Neuronal stem cell (in vitro differentiated cells): Measurements from ENCODE around the gene CLTRN.

Source experiments
- DNase-seq: peaks from one replicate; pipeline ENCODE4 v3.0.0-alpha.2; 2013; ENCODE audit warnings: low spot score
- H2AFZ ChIP-seq: one replicate; pipeline ENCODE4 v1.6.1; 2013; ENCODE audit warnings: mild to moderate bottlenecking, low read length, inconsistent platforms
- H2AK5ac ChIP-seq: 2 replicates; pipeline ENCODE4 v1.6.1; 2013; ENCODE audit warnings: low read depth, mild to moderate bottlenecking, inconsistent platforms, low read length, moderate library complexity, mixed read lengths
- H2BK120ac ChIP-seq: 2 replicates; pipeline ENCODE4 v1.6.1; 2013; ENCODE audit warnings: low read depth, mild to moderate bottlenecking, inconsistent platforms, low read length, moderate library complexity, mixed read lengths
- H2BK12ac ChIP-seq: one replicate; pipeline ENCODE4 v1.6.1; 2013; ENCODE audit warnings: low read length, inconsistent platforms
- H2BK15ac ChIP-seq: 2 replicates; pipeline ENCODE4 v1.6.1; 2013; ENCODE audit warnings: mild to moderate bottlenecking, low read length, inconsistent platforms, mixed read lengths
- H2BK5ac ChIP-seq: one replicate; pipeline ENCODE4 v1.6.1; 2013; ENCODE audit warnings: inconsistent platforms, mild to moderate bottlenecking, low read length, moderate library complexity
- H3K14ac ChIP-seq: one replicate; pipeline ENCODE4 v1.6.1; 2013; ENCODE audit warnings: low read length, inconsistent platforms
- H3K18ac ChIP-seq: 2 replicates; pipeline ENCODE4 v1.6.1; 2013; ENCODE audit warnings: low read length, inconsistent platforms
- H3K23ac ChIP-seq: 2 replicates; pipeline ENCODE4 v1.6.1; 2013; ENCODE audit warnings: low read depth, mild to moderate bottlenecking, mixed read lengths, low read length, inconsistent platforms; ENCODE audit not compliant: poor library complexity
- H3K27ac ChIP-seq: replicated peaks from 3 replicates; pipeline ENCODE4 v1.5.1; 2013; ENCODE audit warnings: low read length, inconsistent platforms
- H3K27me3 ChIP-seq, 3 experiments: 2 replicates each; pipeline ENCODE4 v1.6.1; 2013; ENCODE audit warnings: low read length in 3 of 3, mild to moderate bottlenecking in 2 of 3, inconsistent platforms in 1 of 3, low read depth in 1 of 3, mixed read lengths in 1 of 3, moderate library complexity in 1 of 3; ENCODE audit not compliant: control insufficient read depth in 3 of 3, insufficient read depth in 3 of 3
- H3K36me3 ChIP-seq, 2 donors: replicated peaks in 1 of 2; 2 replicates each; pipeline ENCODE4 v1.6.1; 2013; ENCODE audit warnings: low read length in 2 of 2; ENCODE audit not compliant: control insufficient read depth in 2 of 2, insufficient read depth in 2 of 2
- H3K4ac ChIP-seq: 2 replicates; pipeline ENCODE4 v1.6.1; 2013; ENCODE audit warnings: inconsistent platforms, mild to moderate bottlenecking, low read length, moderate library complexity
- H3K4me1 ChIP-seq, 2 donors: 1 replicate in 1 of 2; 2 replicates in 1 of 2; pipeline ENCODE4 v1.6.1; 2013; ENCODE audit warnings: low read length in 2 of 2, low read depth in 1 of 2; ENCODE audit not compliant: control insufficient read depth in 2 of 2, insufficient read depth in 1 of 2
- H3K4me2 ChIP-seq: one replicate; pipeline ENCODE4 v1.6.1; 2013; ENCODE audit warnings: mild to moderate bottlenecking, low read length, inconsistent platforms; ENCODE audit not compliant: insufficient read depth, poor library complexity, severe bottlenecking
- H3K4me3 ChIP-seq, 2 donors: 2 replicates each; pipeline ENCODE4 v1.5.1; 2013; ENCODE audit warnings: low read length in 2 of 2, mild to moderate bottlenecking in 2 of 2, inconsistent platforms in 1 of 2, moderate library complexity in 1 of 2
- H3K79me1 ChIP-seq: one replicate; pipeline ENCODE4 v1.6.1; 2013; ENCODE audit warnings: low read depth, mild to moderate bottlenecking, inconsistent platforms, low read length, moderate library complexity
- H3K9ac ChIP-seq: one replicate; pipeline ENCODE4 v1.6.1; 2013; ENCODE audit warnings: mild to moderate bottlenecking, low read depth, low read length, inconsistent platforms; ENCODE audit not compliant: poor library complexity
- H3K9me3 ChIP-seq, 2 donors: replicated peaks in 1 of 2; 2 replicates each; pipeline versions ENCODE3 to v1.6.1; 2013; ENCODE audit warnings: low read length in 2 of 2, mild to moderate bottlenecking in 2 of 2, inconsistent platforms in 1 of 2, low read depth in 1 of 2, mixed read lengths in 1 of 2, moderate library complexity in 1 of 2; ENCODE audit not compliant: control insufficient read depth in 2 of 2, insufficient read depth in 1 of 2
- H4K8ac ChIP-seq: one replicate; pipeline ENCODE4 v1.6.1; 2013; ENCODE audit warnings: low read depth, mild to moderate bottlenecking, inconsistent platforms, low read length, moderate library complexity
- H4K91ac ChIP-seq: one replicate; pipeline ENCODE4 v1.6.1; 2013; ENCODE audit warnings: low read length, low read depth, mild to moderate bottlenecking, inconsistent platforms; ENCODE audit not compliant: poor library complexity
- WGBS, 2 donors: extraction: QIAGEN DNeasy Blood & Tissue Kit; methylation state at CpG; one replicate each; pipeline ENCODE4 v1.1.7; 2013; ENCODE audit warnings: missing lambda C conversion rate in 2 of 2, mixed read lengths in 1 of 2; ENCODE audit not compliant: insufficient read length in 2 of 2, insufficient replicate concordance in 1 of 2; ENCODE audit errors: extremely low coverage in 2 of 2; 5-methylcytosine and 5-hydroxymethylcytosine counted together

Gene CLTRN

GRCh38 chrX:15696516-15696915, 31.9 kb upstream of the CLTRN start:
- Histone ChIP-seq H3K18ac (no peak overlapping the region), H2BK15ac (no peak overlapping the region), H3K4me2 (no peak overlapping the region), H2AFZ (no peak overlapping the region), H2BK5ac (no peak overlapping the region), H3K27me3 (no peaks in the 10 kb centered on the region), H3K14ac (no peak overlapping the region), H3K27ac (no peak overlapping the region), H3K9me3 (no peaks in the 10 kb centered on the region), H3K79me1 (no peaks in the 10 kb centered on the region), H2BK12ac (no peak overlapping the region), H3K36me3 (peaks cover 2 to 36% of the 10 kb centered on the region in 2 donors), H2BK120ac (no peak overlapping the region), H3K4me3 (no peak overlapping the region), H4K8ac (no peak overlapping the region), H3K9ac (no peak overlapping the region), H3K4me1 (no peaks in the 10 kb centered on the region), H3K23ac (no peak overlapping the region), H2AK5ac (no peak overlapping the region), H3K4ac (no peak overlapping the region), H4K91ac (no peak overlapping the region)
- no CpG with 5 or more reads among the region's 3 CpGs for WGBS, 2 donors
- no peak for DNase-seq

- no peak overlapping the region for H4K8ac ChIP-seq
- no peak overlapping the region for H2BK5ac ChIP-seq
- no peak overlapping the region for H3K4ac ChIP-seq
- no peak overlapping the region for H3K18ac ChIP-seq
- H3K14ac ChIP-seq, result no peak overlapping the region
- H3K9me3 ChIP-seq, result no peaks in the 10 kb centered on the region
- H2BK12ac ChIP-seq, result no peak overlapping the region
- no peaks in the 10 kb centered on the region for H3K27me3 ChIP-seq
- H3K79me1 ChIP-seq, result no peaks in the 10 kb centered on the region
- H3K4me2 ChIP-seq, result no peak overlapping the region
- DNase-seq, result no peak
- no peak overlapping the region for H3K23ac ChIP-seq
- no CpG with 5 or more reads among the region's 6 CpGs for WGBS, 2 donors
- H2BK15ac ChIP-seq, result no peak overlapping the region
- no peak overlapping the region for H3K4me3 ChIP-seq
- H2AFZ ChIP-seq, result no peak overlapping the region
- H3K9ac ChIP-seq, result no peak overlapping the region
- H4K91ac ChIP-seq, result no peak overlapping the region
- H2AK5ac ChIP-seq, result no peak overlapping the region
- H3K27ac ChIP-seq, result no peak overlapping the region
- no peak overlapping the region for H2BK120ac ChIP-seq
- peaks cover 2 to 42% of the 10 kb centered on the region in 2 donors for H3K36me3 ChIP-seq
- no peaks in the 10 kb centered on the region for H3K4me1 ChIP-seq
These were observed 30.4 kb upstream of the CLTRN start for GRCh38 chrX:15694941-15695451.

- Histone ChIP-seq H4K91ac (no peak overlapping the region), H3K4ac (no peak overlapping the region), H3K4me3 (no peak overlapping the region), H3K4me1 (no peaks in the 10 kb centered on the region), H2AFZ (no peak overlapping the region), H3K27ac (no peak overlapping the region), H2AK5ac (no peak overlapping the region), H4K8ac (no peak overlapping the region), H3K4me2 (no peak overlapping the region), H3K9ac (no peak overlapping the region), H3K36me3 (peaks cover 0 to 26% of the 10 kb centered on the region in 2 donors), H3K27me3 (peaks cover 0 to 6% (median 0%) of the 10 kb centered on the region in 3 experiments), H3K14ac (no peak overlapping the region), H2BK5ac (no peak overlapping the region), H2BK120ac (no peak overlapping the region), H3K18ac (no peak overlapping the region), H2BK15ac (no peak overlapping the region), H3K23ac (no peak overlapping the region), H3K79me1 (no peaks in the 10 kb centered on the region), H3K9me3 (no peaks in the 10 kb centered on the region), H2BK12ac (no peak overlapping the region)
- peak; percentile 31 for DNase-seq
- WGBS, 2 donors, result no CpG with 5 or more reads among the region's 6 CpGs
These were observed 22.4 kb upstream of the CLTRN start for GRCh38 chrX:15686818-15687685.

GRCh38 chrX:15683193-15683592, 18.6 kb upstream of the CLTRN start:
- Histone ChIP-seq H2AK5ac (no peak overlapping the region), H2BK120ac (no peak overlapping the region)
- DNase-seq, result no peak

More at GRCh38 chrX:15683193-15683592, 18.6 kb upstream of the CLTRN start:
- H2BK5ac ChIP-seq, result no peak overlapping the region
- peaks cover 1 to 26% of the 10 kb centered on the region in 2 donors for H3K36me3 ChIP-seq
- no peak overlapping the region for H3K9ac ChIP-seq
- no peak overlapping the region for H2AFZ ChIP-seq
- H3K14ac ChIP-seq, result no peak overlapping the region
- H3K4me1 ChIP-seq, result no peaks in the 10 kb centered on the region
- H3K4ac ChIP-seq, result no peak overlapping the region
- no peak overlapping the region for H3K4me2 ChIP-seq
- H3K18ac ChIP-seq, result no peak overlapping the region
- no peak overlapping the region for H3K23ac ChIP-seq
- peaks cover 0 to 6% (median 0%) of the 10 kb centered on the region in 3 experiments for H3K27me3 ChIP-seq
- H3K9me3 ChIP-seq, result no peaks in the 10 kb centered on the region
- no peak overlapping the region for H3K4me3 ChIP-seq
- no peak overlapping the region for H4K8ac ChIP-seq
- no peak overlapping the region for H2BK12ac ChIP-seq
- H4K91ac ChIP-seq, result no peak overlapping the region
- WGBS, 2 donors, result no CpG with 5 or more reads among the region's 6 CpGs
- no peak overlapping the region for H3K27ac ChIP-seq
- no peaks in the 10 kb centered on the region for H3K79me1 ChIP-seq
- H2BK15ac ChIP-seq, result no peak overlapping the region
